HG02759 (cell line): Measurements from ENCODE around the gene SMPD4.
"Not testable (repeated sequence)": the region's sequence is repeated elsewhere in the genome, so short reads cannot be mapped to it uniquely, and the experiment has no call there.

Experiments used
- ATAC-seq: cut with Tn5 transposase; IDR thresholded peaks from one replicate; pipeline ENCODE4 v1.9.1; 2021; ENCODE audit warnings: mild to moderate bottlenecking, moderate library complexity; ENCODE audit not compliant: unreplicated experiment

The SMPD4 gene

GRCh38 chr2:130181325-130181879 is at the start of gene SMPD4:
TSS of gene SMPD4 (minus strand) at chr2:130181602. CDS start at chr2:130176592, 5,010 bp downstream.
- peak; percentile 66 for ATAC-seq

- ATAC-seq: not testable (repeated sequence)
These were observed 49.5 kb upstream of the SMPD4 start for GRCh38 chr2:130230907-130231306.

GRCh38 chr2:130230376-130230775 is 49.0 kb upstream of the SMPD4 start:
- ATAC-seq: not testable (repeated sequence)

DNA sequence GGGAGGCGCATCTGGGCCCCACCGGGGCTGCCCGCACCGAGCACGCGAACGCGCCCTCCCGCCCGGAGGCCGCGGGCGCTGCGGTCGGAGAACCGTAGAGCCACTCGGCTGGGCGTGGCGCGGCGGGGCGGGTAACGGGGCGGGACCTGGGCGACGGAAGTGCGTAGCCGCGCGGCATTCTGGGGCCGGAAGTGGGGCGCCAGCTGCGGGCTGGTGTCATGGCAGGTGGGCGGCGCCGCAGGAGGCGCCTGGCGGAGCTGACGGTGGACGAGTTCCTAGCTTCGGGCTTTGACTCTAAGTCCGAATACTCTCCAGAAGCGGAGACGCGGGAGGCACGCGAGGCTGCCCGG is 47.7 kb upstream of the SMPD4 start:
- not testable (repeated sequence) for ATAC-seq

DNA sequence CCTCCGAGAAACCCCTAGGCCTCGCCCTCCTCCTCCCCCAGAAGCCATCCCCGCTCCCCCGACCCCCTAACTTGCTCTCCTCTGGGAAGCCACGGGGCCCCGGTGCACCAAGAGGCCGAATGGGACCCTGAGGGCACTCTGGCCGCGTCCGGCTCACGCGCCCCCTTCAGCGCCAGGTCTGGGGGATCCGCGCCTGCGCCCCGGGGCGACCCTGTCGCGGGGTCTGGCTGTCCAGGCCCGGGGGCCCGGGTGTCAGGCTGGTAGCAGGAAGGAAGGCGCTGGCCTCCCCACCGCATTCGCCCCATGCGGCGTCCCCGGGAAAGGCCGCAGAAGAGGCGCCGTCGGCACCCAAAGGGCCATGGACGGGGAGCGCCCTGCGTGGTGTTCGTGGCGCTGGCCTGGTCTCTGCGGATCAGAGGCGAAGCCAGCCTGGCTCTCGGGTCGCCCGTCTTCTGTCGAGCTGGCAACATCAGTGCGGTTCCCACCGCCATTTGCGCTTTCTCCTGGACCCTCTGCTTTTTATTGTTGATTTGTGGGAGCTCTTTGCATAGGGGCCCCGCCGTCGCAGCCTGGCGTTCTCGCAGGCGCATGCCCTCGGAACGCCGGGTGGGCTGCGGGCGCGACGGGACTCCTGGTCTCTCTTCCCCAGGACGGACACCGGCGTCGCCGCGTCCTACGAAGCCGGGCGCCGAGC is 47.2 kb upstream of the SMPD4 start:
- not testable (repeated sequence) for ATAC-seq

GRCh38 chr2:130228005-130228404 is 46.6 kb upstream of the SMPD4 start:
- not testable (repeated sequence) for ATAC-seq

DNA sequence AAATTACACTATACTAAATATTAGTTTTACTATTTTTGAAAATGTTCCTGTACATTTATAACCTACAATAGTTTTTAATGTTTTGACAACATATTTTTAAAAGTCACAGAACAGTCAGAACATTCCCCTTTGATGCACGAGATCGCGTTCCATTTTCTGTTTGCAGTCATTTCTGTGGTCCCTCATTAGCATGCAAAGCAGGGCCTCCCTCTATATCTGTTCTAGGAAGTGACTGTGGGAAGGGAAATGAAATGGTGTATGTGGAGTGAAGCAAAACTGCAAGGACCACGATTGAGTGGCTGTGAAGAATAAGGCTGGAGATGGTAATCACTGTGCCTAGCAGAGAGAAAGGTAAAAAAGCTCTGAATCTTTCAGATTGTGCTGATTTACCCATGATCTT is 41.1 kb upstream of the SMPD4 start:
- ATAC-seq: peak; percentile 78

DNA sequence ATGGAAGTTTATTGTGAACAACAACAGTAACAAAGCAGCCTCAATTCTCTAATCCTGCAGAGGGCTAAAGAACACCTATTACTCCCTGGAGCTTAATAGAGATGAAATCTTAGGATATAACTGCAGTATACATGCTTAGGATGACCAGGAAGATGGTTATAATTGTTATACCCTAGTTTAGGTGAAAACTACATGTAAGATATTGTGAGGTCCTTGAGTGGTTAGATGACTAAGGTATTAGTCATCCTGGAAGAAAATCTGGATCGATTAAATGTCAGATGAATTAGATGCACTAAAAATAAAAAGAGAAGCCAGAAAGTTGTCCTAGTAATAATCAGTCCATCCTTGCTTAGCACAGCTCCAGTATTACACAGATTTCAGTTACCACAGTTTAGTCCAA is 39.1 kb upstream of the SMPD4 start:
- ATAC-seq: not testable (repeated sequence)

DNA sequence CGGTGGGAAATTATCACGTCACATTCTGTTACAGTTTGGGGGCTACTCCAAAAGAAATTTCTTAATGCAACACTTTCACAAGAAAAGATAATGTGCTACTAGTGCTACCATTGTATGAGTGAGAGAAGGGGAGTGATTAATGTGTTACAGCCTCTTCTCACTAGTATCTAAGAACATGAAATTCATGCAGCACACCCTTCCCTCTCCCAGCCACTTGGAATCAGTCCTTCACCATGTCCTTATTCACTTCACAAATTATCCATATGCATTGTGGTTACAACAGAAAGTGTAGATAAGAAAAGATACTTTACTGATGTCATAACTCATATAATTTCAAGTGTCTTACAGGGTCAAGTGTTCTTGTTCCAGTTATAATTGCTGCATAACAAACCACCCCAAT is 37.7 kb upstream of the SMPD4 start:
- ATAC-seq: not testable (repeated sequence)

- ATAC-seq: not testable (repeated sequence)
These were observed 25.6 kb upstream of the SMPD4 start for GRCh38 chr2:130207051-130207450.

GRCh38 chr2:130203150-130203549 is 21.7 kb upstream of the SMPD4 start:
- ATAC-seq: not testable (repeated sequence)

- ATAC-seq: not testable (repeated sequence)
These were observed 21.1 kb upstream of the SMPD4 start for GRCh38 chr2:130202518-130202917.

DNA sequence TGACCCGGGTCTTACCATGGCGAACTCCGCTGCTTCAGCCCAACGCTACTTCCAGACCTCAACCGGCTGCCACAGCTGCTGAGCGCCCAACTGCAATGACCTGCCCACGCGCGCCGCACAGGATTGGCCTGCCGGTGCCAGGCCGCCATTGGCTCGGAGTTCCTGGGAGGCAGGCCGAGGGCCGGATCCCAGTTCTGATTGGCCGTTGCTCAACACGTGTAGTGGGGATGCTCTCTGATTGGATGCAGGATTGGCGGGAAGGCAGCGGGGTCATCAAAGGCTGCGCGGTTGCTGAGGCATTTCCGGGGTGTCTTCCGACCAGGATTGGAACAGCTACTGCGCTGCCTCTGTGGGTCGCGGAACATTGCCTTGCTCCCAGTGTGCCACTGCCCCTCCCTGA is 16.9 kb upstream of the SMPD4 start, which contains the start of gene TUBA3E:
TUBA3E (minus strand) TSS at position 97 of the 400 bp plus-strand sequence; CDS start at position 18, 79 bp downstream.
- no peak for ATAC-seq

DNA sequence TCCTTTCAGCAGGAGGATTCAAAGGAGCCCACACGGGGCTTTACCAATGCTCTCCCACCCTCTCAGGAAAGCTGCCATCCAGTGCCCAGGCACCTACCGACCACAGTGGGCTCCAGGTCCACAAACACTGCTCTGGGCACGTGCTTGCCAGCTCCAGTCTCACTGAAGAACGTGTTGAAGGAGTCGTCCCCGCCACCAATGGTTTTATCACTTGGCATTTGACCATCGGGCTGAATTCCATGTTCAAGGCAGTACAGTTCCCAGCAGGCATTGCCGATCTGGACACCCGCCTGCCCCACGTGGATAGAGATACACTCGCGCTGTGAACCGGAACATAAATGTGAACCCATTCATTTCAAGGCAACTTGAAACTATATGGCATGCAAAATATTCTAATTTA is 14.7 kb upstream of the SMPD4 start:
- not testable (repeated sequence) for ATAC-seq

GRCh38 chr2:130195089-130195635 is 13.8 kb upstream of the SMPD4 start:
- not testable (repeated sequence) for ATAC-seq

GRCh38 chr2:130193824-130194223 is 12.4 kb upstream of the SMPD4 start:
- ATAC-seq: not testable (repeated sequence)

DNA sequence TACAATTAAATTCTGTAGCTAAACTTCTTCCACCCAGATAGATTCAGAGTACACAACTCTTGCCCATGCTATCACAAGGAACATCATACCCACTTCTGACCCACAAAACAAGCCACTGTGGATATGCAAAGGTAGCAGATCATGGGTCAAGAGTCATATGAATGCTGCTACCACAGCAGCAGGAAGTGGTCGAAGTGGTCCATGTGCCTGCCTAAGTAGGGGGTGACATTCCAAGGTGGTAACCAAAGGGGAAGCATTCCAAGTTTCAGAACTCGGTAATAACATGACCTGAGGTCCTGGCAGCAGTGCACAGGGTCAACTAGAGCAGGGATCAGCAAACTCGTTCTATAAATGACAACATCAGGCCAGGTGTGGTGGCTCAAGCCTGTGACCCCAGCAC is 11.0 kb upstream of the SMPD4 start:
- not testable (repeated sequence) for ATAC-seq

GRCh38 chr2:130191319-130191718 is 9.9 kb upstream of the SMPD4 start:
- ATAC-seq: not testable (repeated sequence)

DNA sequence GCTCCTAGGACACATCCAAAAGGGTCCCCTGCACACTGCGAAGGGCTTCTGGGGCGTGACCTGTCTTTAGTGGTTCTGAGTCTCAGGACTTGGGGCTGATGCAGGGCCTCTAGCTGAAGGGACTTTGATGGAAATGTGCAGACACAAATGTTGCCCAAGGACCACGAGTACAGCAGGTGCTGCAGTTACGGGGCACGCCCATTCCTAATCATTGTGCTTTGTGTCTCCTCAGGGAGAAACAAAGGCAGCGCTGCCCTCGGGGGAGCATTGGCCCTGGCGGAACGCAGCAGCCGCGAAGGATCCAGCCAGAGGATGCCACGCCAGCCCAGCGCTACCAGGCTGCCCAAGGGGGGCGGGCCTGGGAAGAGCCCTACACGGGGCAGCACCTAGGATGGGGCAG is 8.8 kb upstream of the SMPD4 start:
- no peak for ATAC-seq

GRCh38 chr2:130188958-130189357 is 7.6 kb upstream of the SMPD4 start:
- ATAC-seq: not testable (repeated sequence)

DNA sequence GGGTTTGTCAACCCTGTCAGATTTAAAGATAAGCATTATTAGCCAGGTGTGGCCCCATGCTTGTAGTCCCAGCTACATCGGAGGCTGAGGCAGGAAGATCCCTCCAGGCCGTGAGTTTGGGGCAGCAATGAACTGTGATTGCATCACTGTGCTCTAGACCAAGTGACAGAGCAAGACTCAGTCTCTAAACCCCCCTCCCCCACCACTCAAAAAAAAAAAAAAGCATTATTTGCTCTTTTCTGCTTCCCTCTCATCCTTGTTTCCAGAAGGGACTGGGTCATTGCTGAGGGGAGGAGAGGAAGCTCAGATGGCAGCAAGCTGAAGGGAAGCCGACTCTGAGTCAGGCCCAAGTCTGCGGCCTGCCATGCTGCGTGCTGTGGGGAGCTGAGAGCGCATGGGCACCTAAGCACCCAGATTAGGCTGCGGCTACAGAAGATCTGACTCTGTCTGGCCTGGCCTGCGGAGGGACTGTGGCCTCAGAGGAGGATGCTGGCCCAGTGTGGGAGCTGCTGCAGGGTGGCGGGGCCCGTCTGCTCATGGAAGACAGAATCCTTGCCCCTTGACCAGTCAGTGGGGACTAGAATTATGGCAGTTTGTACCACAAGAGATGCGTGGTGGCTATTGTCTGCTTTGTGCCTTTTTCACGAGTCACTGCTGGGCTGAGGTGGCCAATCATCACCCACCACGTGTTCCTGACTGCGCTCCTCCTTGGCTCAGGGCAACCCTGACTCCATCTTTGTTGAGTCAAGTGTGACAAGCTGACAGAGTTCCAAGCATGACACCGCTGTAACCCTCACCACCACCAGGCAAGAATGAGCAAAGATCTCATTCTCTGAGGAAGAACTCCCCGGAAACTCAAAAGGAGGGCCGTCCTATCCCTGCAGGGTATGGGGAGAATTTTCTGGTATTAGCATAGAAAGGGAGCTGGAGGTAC is 6.7 kb upstream of the SMPD4 start:
- ATAC-seq: not testable (repeated sequence)
